WTC11 (cell line): ENCODE measurements around the gene IMP3.

Experiments
- CREM ChIP-seq: sonication (generic); formaldehyde crosslinking; IDR thresholded peaks from 2 replicates; pipeline ENCODE4 v1.8.1; 2022; ENCODE audit warnings: mild to moderate bottlenecking, missing genetic modification reagents, moderate library complexity
- CTCF ChIP-seq: fragments of 200-600 bp; IDR thresholded peaks from 2 replicates; pipeline ENCODE4 v1.8.0; 2022; ENCODE audit warnings: antibody characterized with exemption
- OVOL2 ChIP-seq: fragments of 250-450 bp; sonication (Bioruptor Pico); IDR thresholded peaks from 2 replicates; pipeline ENCODE4 v1.9.0; 2021; ENCODE audit warnings: mild to moderate bottlenecking, borderline replicate concordance

GRCh38 chr15:75666823-75667501 is 26.9 kb upstream of the IMP3 start:
- no peak for TF ChIP-seq CREM
- no peak for TF ChIP-seq CTCF
- no peak for TF ChIP-seq OVOL2 (CRISPR knock-in tag)
